T-helper 22 cell (primary cell): ENCODE data around the gene DUSP19.

Source experiments
- DNase-seq: peaks from one replicate; pipeline ENCODE4 v3.0.0-alpha.2; 2020; ENCODE audit warnings: low read depth

The DUSP19 gene

GRCh38 chr2:183125659-183126341 is 47.3 kb downstream of the DUSP19 start:
- DNase-seq = no peak

GRCh38 chr2:183126635-183127034 is 48.1 kb downstream of the DUSP19 start:
- no peak for DNase-seq

- DNase-seq = no peak
Observed at GRCh38 chr2:183134016-183134415, 55.5 kb downstream of the DUSP19 start.

- no peak for DNase-seq
Observed at GRCh38 chr2:183148955-183149354, 70.4 kb downstream of the DUSP19 start.

GRCh38 chr2:183149489-183149888 is 70.9 kb downstream of the DUSP19 start:
- DNase-seq = no peak
